GM12878 (cell line): Measurements from ENCODE around the gene ZFTA. TPM values are rescaled to one million over a fixed set of nuclear protein-coding genes. Genes with fewer than 3 reads are reported as not detected.

ENCODE experiments used
- ATAC-seq: fragments of 200-7000 bp; cut with Tn5 transposase; 3 replicates; pipeline ENCODE4 v1.9.1; 2020; ENCODE audit warnings: mild to moderate bottlenecking, moderate library complexity
- BruUV-seq: library from RNA; stranded (reverse); fragments of 400-500 nt; replicated peaks from 2 replicates; lab custom pipeline; 2021; lab: Mats Ljungman, UMichigan
- CTCF ChIA-PET: fragments of 300-600 bp; sonication (Branson Sonifier 250); formaldehyde crosslinking; extraction: SDS; loops from one replicate; lab custom pipeline; 2021; ENCODE audit warnings: inconsistent platforms; lab: Yijun Ruan, JAX
- POLR2A ChIA-PET: fragments of 350-600 bp; formaldehyde crosslinking; extraction: SDS; loops from one replicate; lab custom pipeline; 2021; ENCODE audit warnings: inconsistent platforms; lab: Charles Lee
- RAD21 ChIA-PET: fragments of 300-600 bp; sonication (Branson Sonifier 250); formaldehyde crosslinking; loops from one replicate; lab custom pipeline; 2023; ENCODE audit warnings: antibody characterized with exemption; ENCODE audit not compliant: unreplicated experiment; lab: Charles Lee
- SMC1A ChIA-PET: fragments of 300-600 bp; sonication (Branson Sonifier 250); formaldehyde crosslinking; loops from one replicate; lab custom pipeline; 2023; ENCODE audit not compliant: unreplicated experiment, uncharacterized antibody; lab: Charles Lee
- DNase-seq: peaks from one replicate; pipeline ENCODE4 v3.0.0-alpha.2; 2011; ENCODE audit warnings: low read depth, low spot score
- FAIRE-seq: peaks from 3 replicates; lab custom pipeline; 2011; peaks lifted over from hg19 to GRCh38; lab: Jason Lieb, UNC
- H2AFZ ChIP-seq: 2 replicates; pipeline ENCODE4 v1.6.0; 2011; ENCODE audit warnings: low read depth, low read length, control low read depth; ENCODE audit not compliant: control insufficient read depth
- H3K27ac ChIP-seq: 2 replicates; pipeline ENCODE4 v1.5.1; 2011; ENCODE audit warnings: control low read depth; ENCODE audit not compliant: control insufficient read depth, insufficient read depth
- H3K27me3 ChIP-seq, 2 experiments: replicated peaks in 1 of 2; 2 replicates each; pipeline versions ENCODE4 v1.6.0 to v1.6.1; 2011; ENCODE audit warnings: low read length in 1 of 2; ENCODE audit not compliant: control insufficient read depth in 2 of 2, insufficient read depth in 2 of 2
- H3K36me3 ChIP-seq, 2 experiments: 2 replicates each; pipeline ENCODE4 v1.5.1; 2011; ENCODE audit warnings: low read length in 1 of 2; ENCODE audit not compliant: control insufficient read depth in 2 of 2, insufficient read depth in 2 of 2
- H3K4me1 ChIP-seq: 2 replicates; pipeline ENCODE4 v1.6.1; 2011; ENCODE audit warnings: mild to moderate bottlenecking, low read length, moderate library complexity, mixed read lengths; ENCODE audit not compliant: control insufficient read depth, insufficient read depth
- H3K4me2 ChIP-seq: 2 replicates; pipeline ENCODE4 v1.6.0; 2011; ENCODE audit warnings: control low read depth; ENCODE audit not compliant: control insufficient read depth, insufficient read depth
- H3K4me3 ChIP-seq: fragments of 200-600 bp; sonication (generic); 2 replicates; pipeline ENCODE4 v1.5.1; 2016
- H3K79me2 ChIP-seq: 2 replicates; pipeline ENCODE4 v1.6.0; 2011; ENCODE audit warnings: low read length; ENCODE audit not compliant: control insufficient read depth, insufficient read depth
- H3K9ac ChIP-seq: 2 replicates; pipeline ENCODE4 v1.8.0; 2011; ENCODE audit warnings: low read length, control low read depth, mixed read lengths; ENCODE audit not compliant: control insufficient read depth, insufficient read depth
- H3K9me3 ChIP-seq: replicated peaks from 3 replicates; pipeline ENCODE4 v1.5.1; 2011; ENCODE audit warnings: mild to moderate bottlenecking, low read length; ENCODE audit not compliant: control insufficient read depth, insufficient read depth
- H4K20me1 ChIP-seq: 2 replicates; pipeline ENCODE4 v1.6.0; 2011; ENCODE audit not compliant: control insufficient read depth, insufficient read depth
- BRCA1 ChIP-seq: IDR thresholded peaks from 2 replicates; pipeline ENCODE4 v1.6.1; 2011; ENCODE audit warnings: low read depth, low read length, improper control_type of control experiment
- CBFB ChIP-seq: IDR thresholded peaks from 2 replicates; pipeline ENCODE4 v1.6.1; 2016; ENCODE audit warnings: antibody characterized with exemption, low read depth
- CTCF ChIP-seq, 3 experiments: IDR thresholded peaks in 2 of 3; conservative IDR thresholded peaks in 1 of 3; 2 replicates each; pipeline ENCODE4 v1.5.1; 2011; ENCODE audit warnings: low read depth in 3 of 3, low read length in 3 of 3, mild to moderate bottlenecking in 3 of 3, control low read depth in 2 of 3, moderate library complexity in 2 of 3, inconsistent platforms in 1 of 3, mixed read lengths in 1 of 3; ENCODE audit not compliant: control insufficient read depth in 2 of 3, insufficient read depth in 1 of 3; ENCODE audit errors: extremely low read depth in 1 of 3
- FOXM1 ChIP-seq: IDR thresholded peaks from 2 replicates; pipeline ENCODE4 v1.6.1; 2012; ENCODE audit warnings: low read depth, mild to moderate bottlenecking, inconsistent platforms, low read length, moderate library complexity
- MAX ChIP-seq: IDR thresholded peaks from 2 replicates; pipeline ENCODE4 v1.6.1; 2012; ENCODE audit warnings: low read depth, low read length, improper control_type of control experiment
- MTA3 ChIP-seq: IDR thresholded peaks from 2 replicates; pipeline ENCODE4 v1.6.1; 2012; ENCODE audit warnings: low read length, inconsistent platforms, borderline replicate concordance
- MYB ChIP-seq: fragments of 150-350 bp; IDR thresholded peaks from 2 replicates; pipeline ENCODE4 v1.6.1; 2014; ENCODE audit warnings: mild to moderate bottlenecking, low read depth, low read length, borderline replicate concordance
- NKRF ChIP-seq: fragments of 450-650 bp; conservative IDR thresholded peaks from 2 replicates; pipeline ENCODE4 v1.6.1; 2017; ENCODE audit warnings: mild to moderate bottlenecking, moderate library complexity
- NR2C1 ChIP-seq: fragments of 450-650 bp; IDR thresholded peaks from 2 replicates; pipeline ENCODE4 v1.6.1; 2017; ENCODE audit warnings: antibody characterized with exemption, mild to moderate bottlenecking, moderate library complexity
- POLR2AphosphoS5 ChIP-seq: IDR thresholded peaks from 2 replicates; pipeline ENCODE4 v1.6.1; 2011; ENCODE audit warnings: mild to moderate bottlenecking, low read length, inconsistent platforms
- RELA ChIP-seq: fragments of 450-650 bp; IDR thresholded peaks from 2 replicates; pipeline ENCODE4 v1.8.0; 2014; ENCODE audit warnings: borderline replicate concordance; ENCODE audit not compliant: partially characterized antibody
- SUPT20H ChIP-seq: IDR thresholded peaks from 2 replicates; pipeline ENCODE4 v1.6.1; 2011; ENCODE audit warnings: low read depth, mild to moderate bottlenecking, low read length, moderate library complexity, borderline replicate concordance; ENCODE audit not compliant: control insufficient read depth
- TCF7 ChIP-seq: IDR thresholded peaks from 2 replicates; pipeline ENCODE4 v1.6.1; 2014; ENCODE audit warnings: antibody characterized with exemption, borderline replicate concordance
- ZBTB4 ChIP-seq: fragments of 450-650 bp; formaldehyde crosslinking; IDR thresholded peaks from 2 replicates; pipeline ENCODE4 v1.4.0; 2022; ENCODE audit warnings: mild to moderate bottlenecking, moderate library complexity
- WGBS: methylation state at CpG from one replicate; pipeline ENCODE4 v1.1.6; 2016; ENCODE audit warnings: low lambda C conversion rate; ENCODE audit not compliant: insufficient replicate concordance, insufficient coverage; ENCODE audit errors: missing lambda C conversion rate; 5-methylcytosine and 5-hydroxymethylcytosine counted together
- in situ Hi-C: fragments of 300-500 bp; cut with MboI; formaldehyde crosslinking; loops from 9 replicates; pipeline ENCODE4 v1.14.3; 2018; ENCODE audit warnings: mixed read lengths
- intact Hi-C: fragments of 100-400 bp; cut with micrococcal nuclease; formaldehyde crosslinking; loops from one replicate; pipeline ENCODE4 v1.14.2; 2022; ENCODE audit not compliant: unreplicated experiment
- polyA plus RNA-seq, 11 experiments: library from polyadenylated mRNA; depleted of rRNA in 4 of 11; unstranded in 6 of 11; stranded (reverse) in 5 of 11; fragments of >200 nt; fragmentation: Nextera tagmentation in 4 of 11; fragmentation: Illumina TruSeq in 1 of 11; extraction: Ambion mirVana in 4 of 11; extraction: Trizol in 1 of 11; gene quantifications; 1 replicate in 1 of 11; 2 replicates in 10 of 11; pipeline versions ENCODE4 v1.2.1 to v1.2.3, GENCODE V29; 2011 to 2016; ENCODE audit warnings: inconsistent platforms in 2 of 11, missing spikeins in 2 of 11, low read depth in 1 of 11
- total RNA-seq, 4 experiments: library from RNA; depleted of rRNA in 3 of 4; stranded (reverse); fragments of >200 nt in 3 of 4; fragmentation: Illumina TruSeq in 1 of 4; extraction: Trizol in 1 of 4; gene quantifications; 2 replicates each; pipeline versions ENCODE4 v1.2.1 to v1.2.3, GENCODE V29; 2013 to 2021

ZFTA gene
- total and polyA plus RNA-seq, 10 of the 15 experiments (the other 5 are each of a cell fraction or from before 2014, with no cell fraction given) = 0.39 to 7.9 (median 2.2) TPM

GRCh38 chr11:63719987-63720386, 48.6 kb downstream of the ZFTA start:
- no TSS peak for BruUV-seq
- Histone ChIP-seq H3K4me3 (no peak overlapping the region), H3K4me1 (no peaks in the 10 kb centered on the region), H3K4me2 (no peak overlapping the region), H4K20me1 (no peaks in the 10 kb centered on the region), H3K9me3 (no peaks in the 10 kb centered on the region), H3K79me2 (no peaks in the 10 kb centered on the region), H3K9ac (no peak overlapping the region), H3K27me3 (no peaks in the 10 kb centered on the region), H3K36me3 (peaks cover 0 to 3% of the 10 kb centered on the region in 2 experiments; a peak in 1 of 4 replicates), H2AFZ (no peak overlapping the region), H3K27ac (no peak overlapping the region)
- TF ChIP-seq RELA = no peak
- TF ChIP-seq TCF7 = no peak
- TF ChIP-seq POLR2AphosphoS5 = no peak
- no peak for TF ChIP-seq MAX
- no peak for TF ChIP-seq SUPT20H
- TF ChIP-seq MTA3 = no peak
- no peak for TF ChIP-seq NKRF
- TF ChIP-seq BRCA1 = no peak
- TF ChIP-seq FOXM1 = no peak
- TF ChIP-seq CTCF (IDR thresholded peaks at IDR 0.05 in 2 of 3, conservative IDR thresholded peaks at IDR 0.05 in 1 of 3; ENCODE audit: control insufficient read depth in 2 of 3, extremely low read depth in 1 of 3, insufficient read depth in 1 of 3, low read depth in 3 of 3, low read length in 3 of 3) = no peak
- no peak for TF ChIP-seq CBFB
- TF ChIP-seq ZBTB4 = no peak
- TF ChIP-seq NR2C1 = no peak
- no peak for TF ChIP-seq MYB
- FAIRE-seq (no peak), DNase-seq (no peak), ATAC-seq (no peak)
- in situ Hi-C loops = no loop called here
- POLR2A ChIA-PET = no interaction called here
- SMC1A ChIA-PET = interaction anchor here (0.8 to 1.1 kb wide), 2 partner anchors 14 to 241 kb away, joined by 3 read pairs; no protein-coding TSS in a partner anchor
- WGBS = 97% methylated on average over 2 of the region's 2 CpGs
- CTCF ChIA-PET = interaction anchor here (1.2 kb wide), 1 partner anchor 19 kb away, joined by 3 read pairs; no protein-coding TSS in a partner anchor
- RAD21 ChIA-PET = no interaction called here
- intact Hi-C loops = no loop called here
